Peyer's patch (tissue), 4 donors: ENCODE data around the gene ILKAP.

Experiments
- POLR2A ChIP-seq, 2 donors: fragments of 450-650 bp; IDR thresholded peaks; one replicate each; pipeline ENCODE4 v1.5.1; 2017; ENCODE audit warnings: antibody characterized with exemption in 2 of 2, mild to moderate bottlenecking in 2 of 2, moderate library complexity in 2 of 2
- TF ChIP-seq, protein P1 (sequence below), 6 experiments: fragments of 450-650 bp in 4 of 6; fragments of 200-600 bp in 2 of 6; sonication (generic) in 1 of 6; IDR thresholded peaks; one replicate each; pipeline ENCODE4 v1.5.1; 2017 to 2019; ENCODE audit warnings: antibody characterized with exemption in 6 of 6, mild to moderate bottlenecking in 3 of 6, moderate library complexity in 1 of 6

DNA sequence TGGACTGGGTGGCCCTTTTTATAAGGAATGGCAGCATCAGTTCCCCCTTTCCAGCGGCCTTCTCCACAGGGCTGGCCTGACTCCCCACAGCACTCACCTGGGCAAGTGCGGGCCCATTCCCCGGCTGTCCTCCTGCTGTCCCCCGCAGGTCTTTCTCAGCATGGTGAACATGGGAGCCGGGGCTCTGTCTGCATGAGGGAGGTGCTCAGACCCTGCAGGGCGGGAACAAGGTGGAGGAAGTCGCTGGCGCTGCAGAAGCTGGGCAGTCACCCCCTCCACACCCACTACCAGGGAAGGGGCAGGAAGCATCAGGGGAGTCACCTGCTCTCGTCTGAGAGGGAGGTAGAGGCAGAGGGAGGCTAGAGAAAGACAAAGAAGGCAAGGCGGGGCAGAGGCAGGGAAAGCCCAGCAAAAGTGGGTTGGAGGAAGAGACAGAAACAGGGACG, 24.1 kb upstream of the ILKAP start:
- TF ChIP-seq, protein P1, sequence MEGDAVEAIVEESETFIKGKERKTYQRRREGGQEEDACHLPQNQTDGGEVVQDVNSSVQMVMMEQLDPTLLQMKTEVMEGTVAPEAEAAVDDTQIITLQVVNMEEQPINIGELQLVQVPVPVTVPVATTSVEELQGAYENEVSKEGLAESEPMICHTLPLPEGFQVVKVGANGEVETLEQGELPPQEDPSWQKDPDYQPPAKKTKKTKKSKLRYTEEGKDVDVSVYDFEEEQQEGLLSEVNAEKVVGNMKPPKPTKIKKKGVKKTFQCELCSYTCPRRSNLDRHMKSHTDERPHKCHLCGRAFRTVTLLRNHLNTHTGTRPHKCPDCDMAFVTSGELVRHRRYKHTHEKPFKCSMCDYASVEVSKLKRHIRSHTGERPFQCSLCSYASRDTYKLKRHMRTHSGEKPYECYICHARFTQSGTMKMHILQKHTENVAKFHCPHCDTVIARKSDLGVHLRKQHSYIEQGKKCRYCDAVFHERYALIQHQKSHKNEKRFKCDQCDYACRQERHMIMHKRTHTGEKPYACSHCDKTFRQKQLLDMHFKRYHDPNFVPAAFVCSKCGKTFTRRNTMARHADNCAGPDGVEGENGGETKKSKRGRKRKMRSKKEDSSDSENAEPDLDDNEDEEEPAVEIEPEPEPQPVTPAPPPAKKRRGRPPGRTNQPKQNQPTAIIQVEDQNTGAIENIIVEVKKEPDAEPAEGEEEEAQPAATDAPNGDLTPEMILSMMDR (IDR thresholded peaks at IDR 0.05): no peak
- TF ChIP-seq POLR2A (IDR thresholded peaks at IDR 0.05): no peak
